HCEC 1CT (cell line): ENCODE data around the gene FBH1.
"Not testable (repeated sequence)": the region's sequence is repeated elsewhere in the genome, so short reads cannot be mapped to it uniquely, and the experiment has no call there.

Experiments used
- DNase-seq: peaks from one replicate; pipeline ENCODE4 v3.0.0-alpha.2; 2017

FBH1 gene

GRCh38 chr10:5961405-5962100 lies 71.5 kb downstream of the FBH1 start:
- DNase-seq: no peak

GRCh38 chr10:5962358-5962940 lies 72.4 kb downstream of the FBH1 start:
- not testable (repeated sequence) for DNase-seq

GRCh38 chr10:5963071-5963470 lies 73.0 kb downstream of the FBH1 start:
- no peak for DNase-seq

GRCh38 chr10:5963591-5963990 lies 73.5 kb downstream of the FBH1 start:
- DNase-seq: no peak

GRCh38 chr10:5964736-5965135 lies 74.7 kb downstream of the FBH1 start:
- no peak for DNase-seq

- DNase-seq: no peak
Measured at GRCh38 chr10:5965266-5965665, 75.2 kb downstream of the FBH1 start.

- DNase-seq: no peak
Measured at GRCh38 chr10:5968037-5968680, 78.1 kb downstream of the FBH1 start.

GRCh38 chr10:5968681-5969453 lies 78.8 kb downstream of the FBH1 start:
- no peak for DNase-seq

- DNase-seq: no peak
Measured at GRCh38 chr10:5970066-5970465, 80.0 kb downstream of the FBH1 start.

- DNase-seq: no peak
Measured at GRCh38 chr10:5970527-5970926, 80.5 kb downstream of the FBH1 start.

GRCh38 chr10:5971315-5971832 lies 81.3 kb downstream of the FBH1 start:
- no peak for DNase-seq

GRCh38 chr10:5971886-5972285 lies 81.8 kb downstream of the FBH1 start:
- DNase-seq: no peak

- DNase-seq: no peak
Measured at GRCh38 chr10:5973069-5973468, 83.0 kb downstream of the FBH1 start.

GRCh38 chr10:5975641-5976473 lies 85.8 kb downstream of the FBH1 start:
- DNase-seq: no peak

GRCh38 chr10:5976512-5977470 lies 86.7 kb downstream of the FBH1 start:
- peak; percentile 23 for DNase-seq

- DNase-seq: peak; percentile 46
Measured at GRCh38 chr10:5977471-5978229, 87.6 kb downstream of the FBH1 start, which contains the start of gene IL15RA. IL15RA (minus strand) TSS chr10:5977543; CDS start chr10:5977492, 51 bp downstream.

GRCh38 chr10:5978230-5978489 lies 88.1 kb downstream of the FBH1 start:
- DNase-seq: no peak

GRCh38 chr10:5981529-5981928 lies 91.5 kb downstream of the FBH1 start:
- DNase-seq: no peak

- no peak for DNase-seq
Measured at GRCh38 chr10:5983774-5984173, 93.7 kb downstream of the FBH1 start.

GRCh38 chr10:5985029-5985428 lies 95.0 kb downstream of the FBH1 start:
- DNase-seq: no peak
